ENCODE measurements around the gene CYP27C1.

GRCh38 chr2:127138281-127138680, 81.8 kb downstream of the CYP27C1 start:
- TF ChIP-seq POLR2A (IDR thresholded peaks at IDR 0.05) (no peak), CTCF (IDR thresholded peaks at IDR 0.05) (no peak)
